IMR-90 (cell line): Measurements from ENCODE around the gene TRAPPC5. TPM values are rescaled to one million over a fixed set of nuclear protein-coding genes. Genes with fewer than 3 reads are reported as not detected.

Experiments used
- ATAC-seq: fragments of 200-7000 bp; cut with Tn5 transposase; 2 replicates; pipeline ENCODE4 v1.9.1; 2020; ENCODE audit warnings: low read depth, mild to moderate bottlenecking, moderate library complexity
- BruUV-seq: library from RNA; stranded (reverse); fragments of 400-500 nt; replicated peaks from 2 replicates; lab custom pipeline; 2021; lab: Mats Ljungman, UMichigan
- CTCF ChIA-PET: fragments of 300-600 bp; formaldehyde crosslinking; extraction: SDS; loops from one replicate; lab custom pipeline; 2021; ENCODE audit warnings: antibody characterized with exemption; lab: Yijun Ruan, JAX
- POLR2A ChIA-PET: fragments of 300-600 bp; sonication (Branson Sonifier 250); formaldehyde crosslinking; loops from one replicate; lab custom pipeline; 2022; ENCODE audit warnings: antibody characterized with exemption; ENCODE audit not compliant: unreplicated experiment; lab: Charles Lee
- DNase-seq: peaks from one replicate; pipeline ENCODE4 v3.0.0; 2013
- H2AFZ ChIP-seq: replicated peaks from 2 replicates; pipeline ENCODE3; 2013; ENCODE audit warnings: low read length, mild to moderate bottlenecking; ENCODE audit not compliant: poor library complexity
- H2AK5ac ChIP-seq: 2 replicates; pipeline ENCODE4 v1.6.1; 2013; ENCODE audit warnings: low read depth, low read length, inconsistent platforms
- H2AK9ac ChIP-seq: replicated peaks from 2 replicates; pipeline ENCODE3; 2013; ENCODE audit warnings: mild to moderate bottlenecking, low read depth, low read length, moderate library complexity; ENCODE audit not compliant: poor library complexity
- H2BK120ac ChIP-seq: 2 replicates; pipeline ENCODE4 v1.6.1; 2013; ENCODE audit warnings: low read depth, low read length, inconsistent platforms
- H2BK15ac ChIP-seq: 3 replicates; pipeline ENCODE4 v1.6.1; 2013; ENCODE audit warnings: low read depth, low read length, inconsistent platforms
- H2BK20ac ChIP-seq: 2 replicates; pipeline ENCODE4 v1.6.1; 2013; ENCODE audit warnings: low read depth, mild to moderate bottlenecking, inconsistent platforms, low read length, moderate library complexity
- H2BK5ac ChIP-seq: 2 replicates; pipeline ENCODE4 v1.6.1; 2013; ENCODE audit warnings: mild to moderate bottlenecking, low read depth, low read length, inconsistent platforms; ENCODE audit not compliant: poor library complexity, severe bottlenecking
- H3K14ac ChIP-seq: replicated peaks from 2 replicates; pipeline ENCODE4 v1.6.1; 2013; ENCODE audit warnings: low read depth, low read length, inconsistent platforms
- H3K18ac ChIP-seq: 2 replicates; pipeline ENCODE4 v1.6.1; 2013; ENCODE audit warnings: low read depth, low read length, control low read depth
- H3K23ac ChIP-seq: 2 replicates; pipeline ENCODE4 v1.6.1; 2013; ENCODE audit warnings: low read depth, low read length, inconsistent platforms
- H3K27ac ChIP-seq: 2 replicates; pipeline ENCODE4 v1.5.1; 2013; ENCODE audit warnings: mild to moderate bottlenecking, control low read depth, low read length; ENCODE audit not compliant: insufficient read depth
- H3K27me3 ChIP-seq: 2 replicates; pipeline ENCODE4 v1.6.1; 2013; ENCODE audit warnings: low read length; ENCODE audit not compliant: control insufficient read depth, insufficient read depth
- H3K36me3 ChIP-seq: 2 replicates; pipeline ENCODE4 v1.6.1; 2013; ENCODE audit warnings: low read length, mixed read lengths; ENCODE audit not compliant: control insufficient read depth, insufficient read depth
- H3K4ac ChIP-seq: 2 replicates; pipeline ENCODE4 v1.6.1; 2013; ENCODE audit warnings: low read depth, low read length, inconsistent platforms
- H3K4me1 ChIP-seq: 2 replicates; pipeline ENCODE4 v1.6.1; 2013; ENCODE audit warnings: low read length, mixed read lengths; ENCODE audit not compliant: control insufficient read depth, insufficient read depth
- H3K4me2 ChIP-seq: 2 replicates; pipeline ENCODE4 v1.6.1; 2013; ENCODE audit warnings: low read depth, mild to moderate bottlenecking, control low read depth, low read length, moderate library complexity
- H3K4me3 ChIP-seq: 2 replicates; pipeline ENCODE4 v1.5.1; 2013; ENCODE audit warnings: low read depth, mild to moderate bottlenecking, control low read depth, low read length, moderate library complexity; ENCODE audit not compliant: insufficient read depth
- H3K56ac ChIP-seq: 2 replicates; pipeline ENCODE4 v1.6.1; 2013; ENCODE audit warnings: low read length, inconsistent platforms; ENCODE audit not compliant: insufficient read depth; ENCODE audit errors: extremely low read depth
- H3K79me1 ChIP-seq, 2 experiments: 2 replicates each; pipeline ENCODE4 v1.6.1; 2013; ENCODE audit warnings: low read length in 2 of 2, inconsistent platforms in 1 of 2, low read depth in 1 of 2
- H3K9ac ChIP-seq: 2 replicates; pipeline ENCODE4 v1.6.1; 2013; ENCODE audit warnings: low read depth, low read length, control low read depth
- H3K9me1 ChIP-seq: 2 replicates; pipeline ENCODE4 v1.6.1; 2013; ENCODE audit warnings: low read length, inconsistent platforms; ENCODE audit not compliant: insufficient read depth
- H3K9me3 ChIP-seq: 2 replicates; pipeline ENCODE4 v1.6.1; 2013; ENCODE audit warnings: low read length; ENCODE audit not compliant: control insufficient read depth, insufficient read depth
- H4K20me1 ChIP-seq: 2 replicates; pipeline ENCODE4 v1.6.1; 2013; ENCODE audit warnings: low read length, inconsistent platforms; ENCODE audit not compliant: insufficient read depth
- H4K5ac ChIP-seq: 2 replicates; pipeline ENCODE4 v1.6.1; 2013; ENCODE audit warnings: mild to moderate bottlenecking, low read depth, low read length, control low read depth
- H4K8ac ChIP-seq, 2 experiments: 2 replicates each; pipeline ENCODE4 v1.6.1; 2013; ENCODE audit warnings: low read depth in 2 of 2, low read length in 2 of 2, control low read depth in 1 of 2, inconsistent platforms in 1 of 2
- H4K91ac ChIP-seq: 2 replicates; pipeline ENCODE4 v1.6.1; 2013; ENCODE audit warnings: low read depth, low read length, inconsistent platforms; ENCODE audit not compliant: insufficient read depth
- BHLHE40 ChIP-seq: fragments of 150-350 bp; IDR thresholded peaks from 2 replicates; pipeline ENCODE4 v1.6.1; 2016; ENCODE audit warnings: mild to moderate bottlenecking, low read depth, low read length
- CHD1 ChIP-seq: IDR thresholded peaks from 2 replicates; pipeline ENCODE4 v1.6.1; 2012; ENCODE audit warnings: low read depth, low read length, improper control_type of control experiment
- CTCF ChIP-seq: conservative IDR thresholded peaks from 2 replicates; pipeline ENCODE4 v1.5.1; 2012; ENCODE audit warnings: mild to moderate bottlenecking, low read depth, low read length, improper control_type of control experiment
- FOS ChIP-seq: fragments of 150-350 bp; IDR thresholded peaks from 2 replicates; pipeline ENCODE4 v1.6.1; 2016; ENCODE audit warnings: low read depth, low read length
- MAFK ChIP-seq: IDR thresholded peaks from 2 replicates; pipeline ENCODE4 v1.6.1; 2012; ENCODE audit warnings: low read depth, low read length, improper control_type of control experiment
- MXI1 ChIP-seq: IDR thresholded peaks from 2 replicates; pipeline ENCODE4 v1.6.1; 2012; ENCODE audit warnings: low read depth, mild to moderate bottlenecking, low read length, moderate library complexity, borderline replicate concordance
- RAD21 ChIP-seq: IDR thresholded peaks from 2 replicates; pipeline ENCODE4 v1.6.1; 2012; ENCODE audit warnings: low read length, improper control_type of control experiment
- RCOR1 ChIP-seq: IDR thresholded peaks from 2 replicates; pipeline ENCODE4 v1.6.1; 2012; ENCODE audit warnings: mild to moderate bottlenecking, low read length, improper control_type of control experiment; ENCODE audit not compliant: insufficient replicate concordance
- RFX5 ChIP-seq: IDR thresholded peaks from 2 replicates; pipeline ENCODE4 v1.8.0; 2012; ENCODE audit warnings: low read depth, mild to moderate bottlenecking, low read length, moderate library complexity
- SMC3 ChIP-seq: fragments of 150-350 bp; IDR thresholded peaks from 2 replicates; pipeline ENCODE4 v1.6.1; 2016; ENCODE audit warnings: low read depth, mild to moderate bottlenecking, antibody characterized with exemption, low read length, moderate library complexity
- USF2 ChIP-seq: fragments of 150-350 bp; IDR thresholded peaks from 2 replicates; pipeline ENCODE4 v1.6.1; 2017; ENCODE audit warnings: mild to moderate bottlenecking, antibody characterized with exemption, low read length, low read depth
- WGBS, 2 experiments: methylation state at CpG; one replicate each; pipeline versions ENCODE4 v1.1.5 to v1.1.7; 2013; ENCODE audit warnings: missing lambda C conversion rate in 2 of 2; ENCODE audit not compliant: insufficient read length in 1 of 2; ENCODE audit errors: extremely low coverage in 2 of 2; 5-methylcytosine and 5-hydroxymethylcytosine counted together
- dilution Hi-C: fragments of 300-500 bp; cut with HindIII; formaldehyde crosslinking; loops from one replicate; pipeline ENCODE4 v1.14.3; 2018; ENCODE audit warnings: low sequenced_read_pairs; ENCODE audit not compliant: unreplicated experiment
- in situ Hi-C: fragments of 300-500 bp; cut with MboI; formaldehyde crosslinking; loops from 3 replicates; pipeline ENCODE4 v1.14.3; 2019; ENCODE audit warnings: low sequenced_read_pairs, inconsistent platforms, mixed read lengths
- intact Hi-C: fragments of 100-400 bp; cut with micrococcal nuclease; formaldehyde crosslinking; loops from 2 replicates; pipeline ENCODE4 v1.10.0; 2022
- polyA plus RNA-seq, 3 experiments: library from polyadenylated mRNA; depleted of rRNA; stranded (reverse); fragments of >200 nt; gene quantifications; 2 replicates each; pipeline ENCODE4 v1.2.3, GENCODE V29; 2012; ENCODE audit warnings: low replicate concordance in 1 of 3
- total RNA-seq: library from RNA; depleted of rRNA; stranded (reverse); fragments of >200 nt; gene quantifications from 2 replicates; pipeline ENCODE4 v1.2.3, GENCODE V29; 2012
- TF ChIP-seq, protein P1 (sequence below): fragments of 150-350 bp; IDR thresholded peaks from 2 replicates; pipeline ENCODE4 v1.6.1; 2016; ENCODE audit warnings: low read depth, mild to moderate bottlenecking, low read length, moderate library complexity, borderline replicate concordance

TRAPPC5 gene
- total and polyA plus RNA-seq, 2 of the 4 experiments (the other 2 are of a cell fraction): 54.7 to 109 TPM

DNA sequence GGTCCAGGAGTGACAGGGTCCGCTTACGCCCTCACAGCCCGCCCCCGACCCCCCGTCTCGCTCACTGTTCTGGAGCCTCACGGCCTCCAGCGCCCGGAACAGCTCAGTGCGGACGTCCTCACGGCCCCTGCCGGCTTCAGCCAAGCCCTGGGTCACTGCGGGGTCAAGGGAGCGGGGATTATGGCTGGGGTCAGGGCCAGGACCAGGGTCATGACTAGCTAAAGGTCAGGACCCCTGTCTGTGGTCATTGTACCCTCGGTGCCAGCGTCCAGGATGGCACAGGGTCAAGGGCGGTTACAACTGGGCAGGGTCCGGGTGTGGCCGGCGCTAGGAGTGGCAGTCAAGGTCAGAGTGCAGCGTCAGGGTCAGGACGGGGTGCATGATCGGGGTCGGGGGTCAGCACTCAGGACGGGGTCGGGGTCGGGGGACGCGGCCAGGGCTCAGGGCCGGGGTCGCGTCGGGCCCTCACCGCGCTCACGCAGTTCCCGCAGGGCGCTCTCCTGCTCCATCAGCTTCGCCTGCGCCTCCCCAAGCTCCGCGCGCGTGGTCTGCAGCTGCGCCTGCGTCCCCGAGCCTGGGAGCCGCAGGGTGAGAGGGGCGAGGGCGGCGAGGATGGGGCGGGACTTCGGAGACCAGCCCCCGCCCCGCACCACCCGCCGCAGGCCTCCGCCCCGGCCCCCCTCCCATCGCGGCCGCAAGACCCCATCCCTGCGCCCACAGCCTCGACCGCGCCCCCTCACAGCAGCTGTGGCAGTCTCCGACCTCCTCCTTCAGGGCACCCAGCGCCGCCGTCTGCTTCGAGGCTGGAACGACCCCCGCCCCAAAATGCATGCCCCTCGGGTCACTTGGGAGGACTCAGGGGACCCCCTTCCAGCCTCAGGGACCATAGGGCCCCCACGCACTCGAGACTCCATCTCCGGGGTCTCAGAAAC lies 49.9 kb downstream of the TRAPPC5 start (continued):
- no peak for TF ChIP-seq RFX5

- H2BK15ac ChIP-seq: no peak overlapping the region
- H3K27me3 ChIP-seq: peaks cover 48% of the 10 kb centered on the region
- no peak overlapping the region for H4K8ac ChIP-seq
- H3K27ac ChIP-seq: no peak overlapping the region
- no peaks in the 10 kb centered on the region for H3K79me1 ChIP-seq
- H3K9ac ChIP-seq: no peak overlapping the region
- WGBS, 2 experiments: 57% methylated on average over 5 of the region's 39 CpGs; no CpG with 5 or more reads in 1 of the 2 experiments
- ATAC-seq (no peak), DNase-seq (no peak)
- H4K5ac ChIP-seq: no peak overlapping the region
- no peak overlapping the region for H2AFZ ChIP-seq
- H3K36me3 ChIP-seq: no peaks in the 10 kb centered on the region
- dilution Hi-C loops (no loop called here), in situ Hi-C loops (no loop called here), intact Hi-C loops (no loop called here)
- no peak overlapping the region for H3K18ac ChIP-seq
- no peak overlapping the region for H3K23ac ChIP-seq
- H3K9me1 ChIP-seq: no peaks in the 10 kb centered on the region
- no peaks in the 10 kb centered on the region for H3K4me1 ChIP-seq
- no peak overlapping the region for H3K4ac ChIP-seq
- H4K91ac ChIP-seq: no peak overlapping the region
- H2BK20ac ChIP-seq: no peak overlapping the region
- ChIA-PET POLR2A (no interaction called here), CTCF (no interaction called here)
- H3K9me3 ChIP-seq: no peaks in the 10 kb centered on the region
- H2AK9ac ChIP-seq: no peak overlapping the region
- H2BK5ac ChIP-seq: no peak overlapping the region
- H3K14ac ChIP-seq: no peak overlapping the region
- no peak overlapping the region for H3K4me2 ChIP-seq
- no TSS peak for BruUV-seq
- H3K56ac ChIP-seq: no peak overlapping the region
- no peak overlapping the region for H2BK120ac ChIP-seq
- no peaks in the 10 kb centered on the region for H4K20me1 ChIP-seq
- H3K4me3 ChIP-seq: no peak overlapping the region
- no peak overlapping the region for H2AK5ac ChIP-seq
- no peak for TF ChIP-seq BHLHE40
- TF ChIP-seq, protein P1, sequence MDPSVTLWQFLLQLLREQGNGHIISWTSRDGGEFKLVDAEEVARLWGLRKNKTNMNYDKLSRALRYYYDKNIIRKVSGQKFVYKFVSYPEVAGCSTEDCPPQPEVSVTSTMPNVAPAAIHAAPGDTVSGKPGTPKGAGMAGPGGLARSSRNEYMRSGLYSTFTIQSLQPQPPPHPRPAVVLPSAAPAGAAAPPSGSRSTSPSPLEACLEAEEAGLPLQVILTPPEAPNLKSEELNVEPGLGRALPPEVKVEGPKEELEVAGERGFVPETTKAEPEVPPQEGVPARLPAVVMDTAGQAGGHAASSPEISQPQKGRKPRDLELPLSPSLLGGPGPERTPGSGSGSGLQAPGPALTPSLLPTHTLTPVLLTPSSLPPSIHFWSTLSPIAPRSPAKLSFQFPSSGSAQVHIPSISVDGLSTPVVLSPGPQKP: no peak
- TF ChIP-seq MAFK: no peak
- TF ChIP-seq RFX5: no peak
- no peak for TF ChIP-seq RAD21
- TF ChIP-seq CHD1: no peak
- no peak for TF ChIP-seq FOS
- no peak for TF ChIP-seq RCOR1
- no peak for TF ChIP-seq CTCF
- no peak for TF ChIP-seq SMC3
- no peak for TF ChIP-seq USF2
- no peak for TF ChIP-seq MXI1
Observed at GRCh38 chr19:7731218-7731595, 50.6 kb downstream of the TRAPPC5 start.
